Natural killer cell (primary cell): ENCODE measurements around the gene DNM2. TPM values are rescaled to one million over a fixed set of nuclear protein-coding genes. Genes with fewer than 3 reads are reported as not detected.

Experiments used
- ATAC-seq, 3 donors: fragments of 150-1000 bp in 2 of 3; fragments of 200-7000 bp in 1 of 3; cut with Tn5 transposase; 1 replicate in 1 of 3; 2 replicates in 2 of 3; pipeline ENCODE4 v1.10.0; 2021; ENCODE audit warnings: mild to moderate bottlenecking in 2 of 3, moderate library complexity in 2 of 3
- DNase-seq, 2 donors: peaks; one replicate each; pipeline versions ENCODE4 v3.0.0 to v3.0.0-alpha.2; 2013 to 2021; ENCODE audit warnings: mixed read lengths in 1 of 2
- H3K27ac ChIP-seq: one replicate; pipeline ENCODE4 v1.5.1; 2013; ENCODE audit warnings: mild to moderate bottlenecking, low read length
- H3K27me3 ChIP-seq: one replicate; pipeline ENCODE4 v1.6.1; 2013; ENCODE audit warnings: low read length; ENCODE audit not compliant: control insufficient read depth, insufficient read depth
- H3K36me3 ChIP-seq: one replicate; pipeline ENCODE4 v1.6.1; 2013; ENCODE audit warnings: low read length; ENCODE audit not compliant: control insufficient read depth, insufficient read depth
- H3K4me1 ChIP-seq: one replicate; pipeline ENCODE4 v1.6.1; 2013; ENCODE audit warnings: low read length; ENCODE audit not compliant: control insufficient read depth, insufficient read depth
- H3K4me3 ChIP-seq: one replicate; pipeline ENCODE4 v1.5.1; 2013; ENCODE audit warnings: low read length
- H3K9me3 ChIP-seq: one replicate; pipeline ENCODE4 v1.6.1; 2013; ENCODE audit warnings: low read length; ENCODE audit not compliant: control insufficient read depth, insufficient read depth
- H3K27ac Mint-ChIP-seq, 2 donors: one replicate each; pipeline ENCODE4 v1.8.0; 2022; ENCODE audit warnings: mild to moderate bottlenecking in 2 of 2, mixed read lengths in 2 of 2, moderate library complexity in 1 of 2
- H3K27me3 Mint-ChIP-seq, 2 donors: one replicate each; pipeline ENCODE4 v1.8.0; 2022; ENCODE audit warnings: low read depth in 2 of 2, mixed read lengths in 2 of 2
- H3K36me3 Mint-ChIP-seq: one replicate; pipeline ENCODE4 v1.8.0; 2022; ENCODE audit warnings: mixed read lengths
- H3K4me1 Mint-ChIP-seq, 2 donors: one replicate each; pipeline ENCODE4 v1.8.0; 2022; ENCODE audit warnings: mixed read lengths in 2 of 2
- H3K4me3 Mint-ChIP-seq: one replicate; pipeline ENCODE4 v1.8.0; 2022; ENCODE audit warnings: mild to moderate bottlenecking, moderate library complexity, mixed read lengths
- H3K9me3 Mint-ChIP-seq, 2 donors: one replicate each; pipeline ENCODE4 v1.8.0; 2022; ENCODE audit warnings: mixed read lengths in 2 of 2
- CTCF ChIP-seq: fragments of 200-600 bp; IDR thresholded peaks from one replicate; pipeline ENCODE4 v1.8.0; 2022; ENCODE audit warnings: antibody characterized with exemption
- WGBS: methylation state at CpG from one replicate; pipeline ENCODE4 v1.1.7; 2013; ENCODE audit warnings: missing lambda C conversion rate; ENCODE audit not compliant: insufficient coverage; 5-methylcytosine and 5-hydroxymethylcytosine counted together
- intact Hi-C: fragments of 100-400 bp; cut with micrococcal nuclease; formaldehyde crosslinking; loops from one replicate; pipeline ENCODE4 v1.14.2; 2022
- total RNA-seq, 4 donors: library from RNA; stranded (reverse); fragments of 120-200 nt in 1 of 4; gene quantifications; one replicate each; pipeline versions ENCODE4 v1.2.3 to v1.2.4, GENCODE V29; 2013 to 2022

DNM2 gene
- total RNA-seq, 3 donors from 2014 or later (not counting 1 experiment from before 2014, with no cell fraction given), result 419 to 491 (median 428) TPM

- no peak for DNase-seq
- Mint-ChIP-seq H3K4me1 (peaks cover 2 to 3% of the 10 kb centered on the region in 2 donors), H3K4me3 (no peak overlapping the region), H3K27me3 (no peaks in the 10 kb centered on the region), H3K27ac (no peak overlapping the region), H3K36me3 (no peaks in the 10 kb centered on the region), H3K9me3 (no peaks in the 10 kb centered on the region)
- no peak overlapping the region for H3K4me3 ChIP-seq
- peaks cover 3% of the 10 kb centered on the region for H3K4me1 ChIP-seq
- WGBS, result 85% methylated on average over 12 of the region's 12 CpGs
- no peak for ATAC-seq
- intact Hi-C loops, result no loop called here
- no peaks in the 10 kb centered on the region for H3K9me3 ChIP-seq
- no peak overlapping the region for H3K27ac ChIP-seq
- H3K27me3 ChIP-seq, result no peaks in the 10 kb centered on the region
- H3K36me3 ChIP-seq, result peaks cover 2% of the 10 kb centered on the region
- TF ChIP-seq CTCF, result no peak
Observed at GRCh38 chr19:10706990-10707389, 10.9 kb upstream of the DNM2 start.

- H3K4me3 ChIP-seq, result no peak overlapping the region
- no peak overlapping the region for H3K27ac Mint-ChIP-seq
- intact Hi-C loops, result no loop called here
- no peaks in the 10 kb centered on the region for H3K27me3 ChIP-seq
- H3K4me3 Mint-ChIP-seq, result no peak overlapping the region
- DNase-seq (no peak), ATAC-seq (no peak)
- H3K4me1 Mint-ChIP-seq, result no peaks in the 10 kb centered on the region
- no peaks in the 10 kb centered on the region for H3K36me3 Mint-ChIP-seq
- H3K9me3 Mint-ChIP-seq, result no peaks in the 10 kb centered on the region
- H3K4me1 ChIP-seq, result no peaks in the 10 kb centered on the region
- no peak for TF ChIP-seq CTCF
- peaks cover 2% of the 10 kb centered on the region for H3K36me3 ChIP-seq
- no peak overlapping the region for H3K27ac ChIP-seq
- H3K27me3 Mint-ChIP-seq, result no peaks in the 10 kb centered on the region
- WGBS, result 98% methylated on average over 16 of the region's 16 CpGs
- no peaks in the 10 kb centered on the region for H3K9me3 ChIP-seq
Observed at GRCh38 chr19:10707440-10707839, 10.4 kb upstream of the DNM2 start.

GRCh38 chr19:10708291-10708690 is 9.6 kb upstream of the DNM2 start:
- WGBS, result 94% methylated on average over 7 of the region's 7 CpGs
- TF ChIP-seq CTCF, result no peak
- Mint-ChIP-seq H3K36me3 (no peaks in the 10 kb centered on the region), H3K4me3 (no peak overlapping the region), H3K9me3 (no peaks in the 10 kb centered on the region), H3K4me1 (no peaks in the 10 kb centered on the region), H3K27me3 (no peaks in the 10 kb centered on the region), H3K27ac (no peak overlapping the region)
- Histone ChIP-seq H3K4me3 (no peak overlapping the region), H3K4me1 (peaks cover 5% of the 10 kb centered on the region), H3K36me3 (peaks cover 4% of the 10 kb centered on the region), H3K9me3 (no peaks in the 10 kb centered on the region), H3K27ac (no peak overlapping the region), H3K27me3 (no peaks in the 10 kb centered on the region)
- DNase-seq (no peak), ATAC-seq (no peak)
- intact Hi-C loops, result no loop called here

- ATAC-seq (no peak), DNase-seq (no peak)
- Mint-ChIP-seq H3K4me3 (no peak overlapping the region), H3K9me3 (no peaks in the 10 kb centered on the region), H3K27ac (no peak overlapping the region), H3K36me3 (no peaks in the 10 kb centered on the region), H3K27me3 (no peaks in the 10 kb centered on the region), H3K4me1 (peaks cover 2 to 5% of the 10 kb centered on the region in 2 donors)
- H3K27ac ChIP-seq, result no peak overlapping the region
- H3K27me3 ChIP-seq, result no peaks in the 10 kb centered on the region
- peaks cover 14% of the 10 kb centered on the region for H3K4me1 ChIP-seq
- TF ChIP-seq CTCF, result no peak
- WGBS, result 94% methylated on average over 14 of the region's 14 CpGs
- H3K4me3 ChIP-seq, result no peak overlapping the region
- no peaks in the 10 kb centered on the region for H3K9me3 ChIP-seq
- H3K36me3 ChIP-seq, result peaks cover 3% of the 10 kb centered on the region
- intact Hi-C loops, result no loop called here
Observed at GRCh38 chr19:10712045-10712444, 5.8 kb upstream of the DNM2 start.
